Posterior cingulate gyrus (tissue), 11 donors: Measurements from ENCODE around the gene ABCC4.
"Not testable (repeated sequence)": the region's sequence is repeated elsewhere in the genome, so short reads cannot be mapped to it uniquely, and the experiment has no call there.

ENCODE experiments used
- DNase-seq, 10 donors: peaks; one replicate each; pipeline versions ENCODE4 v3.0.0 to v3.0.0-alpha.2; 2020 to 2021; ENCODE audit warnings: mixed read lengths in 3 of 10
- intact Hi-C: fragments of 100-400 bp; cut with DNase I; formaldehyde crosslinking; loops from one replicate; pipeline ENCODE4 v1.15.1; 2023

Gene ABCC4

GRCh38 chr13:95180513-95181245, 120.6 kb downstream of the ABCC4 start:
- no peak for DNase-seq
- intact Hi-C loops: no loop called here

- no peak for DNase-seq
- intact Hi-C loops: no loop called here
Observed at GRCh38 chr13:95176611-95177259, 124.5 kb downstream of the ABCC4 start.

- DNase-seq: no peak
- intact Hi-C loops: no loop called here
Observed at GRCh38 chr13:95174517-95174916, 126.7 kb downstream of the ABCC4 start.

- DNase-seq: no peak
- intact Hi-C loops: no loop called here
Observed at GRCh38 chr13:95168191-95168590, 133.1 kb downstream of the ABCC4 start.

GRCh38 chr13:95167003-95167402, 134.2 kb downstream of the ABCC4 start:
- intact Hi-C loops, DNase-seq: not testable (repeated sequence)

GRCh38 chr13:95164830-95165229, 136.4 kb downstream of the ABCC4 start:
- peak in 1 of 10 donors; percentile 50 for DNase-seq
- intact Hi-C loops: no loop called here

- no peak for DNase-seq
- intact Hi-C loops: no loop called here
Observed at GRCh38 chr13:95160112-95160906, 140.9 kb downstream of the ABCC4 start.

GRCh38 chr13:95159458-95159857, 141.8 kb downstream of the ABCC4 start:
- intact Hi-C loops: loop anchor here (10.0 kb wide), 2 partner anchors 445 to 485 kb away; partner anchors contain the start of gene SOX21
- no peak for DNase-seq

GRCh38 chr13:95156208-95156607, 145.0 kb downstream of the ABCC4 start:
- intact Hi-C loops: loop anchor here (10.0 kb wide), 2 partner anchors 441 to 481 kb away; partner anchors contain the start of gene SOX21
- DNase-seq: no peak

GRCh38 chr13:95155504-95155903, 145.7 kb downstream of the ABCC4 start:
- DNase-seq: no peak
- intact Hi-C loops: loop anchor here (10.0 kb wide), 2 partner anchors 441 to 481 kb away; partner anchors contain the start of gene SOX21

GRCh38 chr13:95155093-95155492, 146.2 kb downstream of the ABCC4 start:
- intact Hi-C loops: loop anchor here (10.0 kb wide), 2 partner anchors 440 to 480 kb away; partner anchors contain the start of gene SOX21
- no peak for DNase-seq

GRCh38 chr13:95154413-95154886, 146.8 kb downstream of the ABCC4 start:
- no peak for DNase-seq
- intact Hi-C loops: loop anchor here (10.0 kb wide), 2 partner anchors 440 to 480 kb away; partner anchors contain the start of gene SOX21

GRCh38 chr13:95153647-95154412, 147.4 kb downstream of the ABCC4 start:
- DNase-seq: no peak
- intact Hi-C loops: loop anchor here (10.0 kb wide), 2 partner anchors 439 to 479 kb away; partner anchors contain the start of gene SOX21

- intact Hi-C loops: loop anchor here (10.0 kb wide), 2 partner anchors 437 to 477 kb away; partner anchors contain the start of gene SOX21
- no peak for DNase-seq
Observed at GRCh38 chr13:95151942-95152587, 149.2 kb downstream of the ABCC4 start.

- no peak for DNase-seq
- intact Hi-C loops: loop anchor here (10.0 kb wide), 2 partner anchors 436 to 476 kb away; partner anchors contain the start of gene SOX21
Observed at GRCh38 chr13:95150555-95150954, 150.7 kb downstream of the ABCC4 start.

- intact Hi-C loops: no loop called here
Observed at GRCh38 chr13:95146486-95146885, 154.8 kb downstream of the ABCC4 start.

GRCh38 chr13:95145587-95145986, 155.7 kb downstream of the ABCC4 start:
- intact Hi-C loops: no loop called here
- no peak for DNase-seq

More at GRCh38 chr13:95146486-95146885, 154.8 kb downstream of the ABCC4 start:
- DNase-seq: no peak

- DNase-seq: no peak
- intact Hi-C loops: no loop called here
Observed at GRCh38 chr13:95140502-95140901, 160.7 kb downstream of the ABCC4 start.
